HCT116 (cell line): ENCODE data around the gene TBC1D2B.

Experiments used
- CEBPB ChIP-seq: IDR thresholded peaks from 2 replicates; pipeline ENCODE4 v1.6.1; 2012; ENCODE audit warnings: low read depth
- CTCF ChIP-seq, 3 experiments: fragments of 200-600 bp in 1 of 3; sonication (generic) in 1 of 3; IDR thresholded peaks in 2 of 3; conservative IDR thresholded peaks in 1 of 3; 2 replicates each; pipeline ENCODE4 v1.5.1; 2012 to 2017; ENCODE audit warnings: low read depth in 2 of 3, low read length in 2 of 3, antibody characterized with exemption in 1 of 3, borderline replicate concordance in 1 of 3, control low read depth in 1 of 3, mild to moderate bottlenecking in 1 of 3, mixed read lengths in 1 of 3, mixed run types in 1 of 3, moderate library complexity in 1 of 3; ENCODE audit not compliant: insufficient read depth in 1 of 3
- EGR1 ChIP-seq: IDR thresholded peaks from 2 replicates; pipeline ENCODE4 v1.6.1; 2012; ENCODE audit warnings: low read depth
- EZH2 ChIP-seq: fragments of 200-600 bp; sonication (generic); IDR thresholded peaks from 2 replicates; pipeline ENCODE4 v1.6.1; 2017; ENCODE audit warnings: antibody characterized with exemption, mixed run types
- EZH2phosphoT487 ChIP-seq: fragments of 200-600 bp; IDR thresholded peaks from 2 replicates; pipeline ENCODE4 v1.6.1; 2018; ENCODE audit warnings: antibody characterized with exemption, borderline replicate concordance
- POLR2A ChIP-seq: IDR thresholded peaks from 2 replicates; pipeline ENCODE4 v1.7.0; 2011; ENCODE audit warnings: borderline replicate concordance; ENCODE audit not compliant: insufficient read depth, insufficient read length; ENCODE audit errors: extremely low read depth
- POLR2AphosphoS5 ChIP-seq: IDR thresholded peaks from 2 replicates; pipeline ENCODE4 v1.6.1; 2011; ENCODE audit warnings: mild to moderate bottlenecking, low read depth, low read length, moderate library complexity
- RAD21 ChIP-seq: IDR thresholded peaks from 2 replicates; pipeline ENCODE4 v1.6.1; 2012; ENCODE audit warnings: low read depth, mild to moderate bottlenecking
- REST ChIP-seq: IDR thresholded peaks from 2 replicates; pipeline ENCODE4 v1.6.1; 2012; ENCODE audit warnings: low read depth
- SP1 ChIP-seq: IDR thresholded peaks from 2 replicates; pipeline ENCODE4 v1.6.1; 2012; ENCODE audit warnings: low read depth
- YY1 ChIP-seq: IDR thresholded peaks from 2 replicates; pipeline ENCODE4 v1.6.1; 2011; ENCODE audit warnings: low read length, low read depth, moderate library complexity, mild to moderate bottlenecking; ENCODE audit not compliant: insufficient replicate concordance; ENCODE audit errors: extremely low read depth
- ZFX ChIP-seq: fragments of 450-650 bp; IDR thresholded peaks from 2 replicates; pipeline ENCODE4 v1.6.1; 2017
- ZNF274 ChIP-seq: fragments of 200-500 bp; sonication (Bioruptor generic); IDR thresholded peaks from 2 replicates; pipeline ENCODE4 v1.6.1; 2014; ENCODE audit warnings: mild to moderate bottlenecking, low read depth, low read length, inconsistent platforms
- TF ChIP-seq, protein P1 (sequence below): IDR thresholded peaks from 2 replicates; pipeline ENCODE4 v1.6.1; 2012

GRCh38 chr15:78097667-78098066, 20.2 kb upstream of the TBC1D2B start:
- TF ChIP-seq CEBPB, result no peak
- no peak for TF ChIP-seq CTCF (IDR thresholded peaks at IDR 0.05 in 2 of 3, conservative IDR thresholded peaks at IDR 0.05 in 1 of 3; ENCODE audit: borderline replicate concordance in 1 of 3, insufficient read depth in 1 of 3, low read depth in 2 of 3, low read length in 2 of 3)
- TF ChIP-seq REST, result no peak
- no peak for TF ChIP-seq RAD21
- TF ChIP-seq SP1, result no peak
- TF ChIP-seq, protein P1, sequence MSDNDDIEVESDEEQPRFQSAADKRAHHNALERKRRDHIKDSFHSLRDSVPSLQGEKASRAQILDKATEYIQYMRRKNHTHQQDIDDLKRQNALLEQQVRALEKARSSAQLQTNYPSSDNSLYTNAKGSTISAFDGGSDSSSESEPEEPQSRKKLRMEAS, result no peak
- no peak for TF ChIP-seq EZH2
- no peak for TF ChIP-seq EZH2phosphoT487
- no peak for TF ChIP-seq YY1
- no peak for TF ChIP-seq ZNF274
- TF ChIP-seq EGR1, result no peak
- no peak for TF ChIP-seq POLR2AphosphoS5
- no peak for TF ChIP-seq POLR2A
- TF ChIP-seq ZFX, result no peak
